ENCODE results near the gene FCER2. TPM values are rescaled to one million over a fixed set of nuclear protein-coding genes. Genes with fewer than 3 reads are reported as not detected.

FCER2 gene
- total RNA-seq, 1 donor from 2014 or later, result not detected

GRCh38 chr19:7731218-7731595, 29.3 kb upstream of the FCER2 start:
- Mint-ChIP-seq H3K27ac (no peak overlapping the region), H3K27me3 (ENCODE audit: low read depth) (peaks cover 86% of the 10 kb centered on the region), H3K4me3 (no peak overlapping the region), H3K36me3 (no peaks in the 10 kb centered on the region), H3K9me3 (no peaks in the 10 kb centered on the region), H3K4me1 (no peaks in the 10 kb centered on the region)
- DNase-seq (ENCODE audit: low spot score in 2 of 2, unreplicated experiment in 2 of 2), result no peak
- TF ChIP-seq, protein P1, sequence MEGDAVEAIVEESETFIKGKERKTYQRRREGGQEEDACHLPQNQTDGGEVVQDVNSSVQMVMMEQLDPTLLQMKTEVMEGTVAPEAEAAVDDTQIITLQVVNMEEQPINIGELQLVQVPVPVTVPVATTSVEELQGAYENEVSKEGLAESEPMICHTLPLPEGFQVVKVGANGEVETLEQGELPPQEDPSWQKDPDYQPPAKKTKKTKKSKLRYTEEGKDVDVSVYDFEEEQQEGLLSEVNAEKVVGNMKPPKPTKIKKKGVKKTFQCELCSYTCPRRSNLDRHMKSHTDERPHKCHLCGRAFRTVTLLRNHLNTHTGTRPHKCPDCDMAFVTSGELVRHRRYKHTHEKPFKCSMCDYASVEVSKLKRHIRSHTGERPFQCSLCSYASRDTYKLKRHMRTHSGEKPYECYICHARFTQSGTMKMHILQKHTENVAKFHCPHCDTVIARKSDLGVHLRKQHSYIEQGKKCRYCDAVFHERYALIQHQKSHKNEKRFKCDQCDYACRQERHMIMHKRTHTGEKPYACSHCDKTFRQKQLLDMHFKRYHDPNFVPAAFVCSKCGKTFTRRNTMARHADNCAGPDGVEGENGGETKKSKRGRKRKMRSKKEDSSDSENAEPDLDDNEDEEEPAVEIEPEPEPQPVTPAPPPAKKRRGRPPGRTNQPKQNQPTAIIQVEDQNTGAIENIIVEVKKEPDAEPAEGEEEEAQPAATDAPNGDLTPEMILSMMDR (IDR thresholded peaks at IDR 0.05; ENCODE audit: unreplicated experiment), result no peak

DNA sequence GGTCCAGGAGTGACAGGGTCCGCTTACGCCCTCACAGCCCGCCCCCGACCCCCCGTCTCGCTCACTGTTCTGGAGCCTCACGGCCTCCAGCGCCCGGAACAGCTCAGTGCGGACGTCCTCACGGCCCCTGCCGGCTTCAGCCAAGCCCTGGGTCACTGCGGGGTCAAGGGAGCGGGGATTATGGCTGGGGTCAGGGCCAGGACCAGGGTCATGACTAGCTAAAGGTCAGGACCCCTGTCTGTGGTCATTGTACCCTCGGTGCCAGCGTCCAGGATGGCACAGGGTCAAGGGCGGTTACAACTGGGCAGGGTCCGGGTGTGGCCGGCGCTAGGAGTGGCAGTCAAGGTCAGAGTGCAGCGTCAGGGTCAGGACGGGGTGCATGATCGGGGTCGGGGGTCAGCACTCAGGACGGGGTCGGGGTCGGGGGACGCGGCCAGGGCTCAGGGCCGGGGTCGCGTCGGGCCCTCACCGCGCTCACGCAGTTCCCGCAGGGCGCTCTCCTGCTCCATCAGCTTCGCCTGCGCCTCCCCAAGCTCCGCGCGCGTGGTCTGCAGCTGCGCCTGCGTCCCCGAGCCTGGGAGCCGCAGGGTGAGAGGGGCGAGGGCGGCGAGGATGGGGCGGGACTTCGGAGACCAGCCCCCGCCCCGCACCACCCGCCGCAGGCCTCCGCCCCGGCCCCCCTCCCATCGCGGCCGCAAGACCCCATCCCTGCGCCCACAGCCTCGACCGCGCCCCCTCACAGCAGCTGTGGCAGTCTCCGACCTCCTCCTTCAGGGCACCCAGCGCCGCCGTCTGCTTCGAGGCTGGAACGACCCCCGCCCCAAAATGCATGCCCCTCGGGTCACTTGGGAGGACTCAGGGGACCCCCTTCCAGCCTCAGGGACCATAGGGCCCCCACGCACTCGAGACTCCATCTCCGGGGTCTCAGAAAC, 28.6 kb upstream of the FCER2 start:
- H3K9me3 Mint-ChIP-seq, result no peaks in the 10 kb centered on the region
- no peak overlapping the region for H3K4me3 Mint-ChIP-seq
- peaks cover 86% of the 10 kb centered on the region for H3K27me3 Mint-ChIP-seq (ENCODE audit: low read depth)
- TF ChIP-seq, protein P1 (IDR thresholded peaks at IDR 0.05; ENCODE audit: unreplicated experiment), result no peak
- H3K27ac Mint-ChIP-seq, result no peak overlapping the region
- H3K36me3 Mint-ChIP-seq, result no peaks in the 10 kb centered on the region
- no peak for DNase-seq (ENCODE audit: low spot score in 2 of 2, unreplicated experiment in 2 of 2)
- H3K4me1 Mint-ChIP-seq, result no peaks in the 10 kb centered on the region

DNA sequence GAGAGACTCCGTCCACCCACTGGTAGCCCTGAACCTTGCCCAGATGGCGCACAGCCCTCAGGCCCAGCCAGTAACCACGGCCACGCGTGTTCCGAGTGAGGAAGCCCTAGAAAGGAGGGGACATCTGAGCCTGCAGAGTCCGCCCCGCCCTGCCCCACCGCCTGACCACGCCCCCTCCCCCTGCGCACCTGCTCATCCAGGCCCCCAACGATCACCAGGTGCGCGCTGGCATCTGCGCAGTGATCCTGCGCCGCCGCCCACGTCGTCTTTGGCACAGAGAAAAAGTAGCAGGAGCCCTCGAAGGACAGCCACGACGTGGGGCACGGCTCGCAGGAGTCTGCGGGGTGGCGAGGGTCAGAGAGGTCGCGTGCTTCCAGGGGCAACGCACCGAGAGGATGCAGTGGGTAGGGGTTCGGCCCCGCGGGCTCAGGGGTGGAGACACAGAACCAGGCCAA, 27.9 kb upstream of the FCER2 start:
- H3K9me3 Mint-ChIP-seq, result no peaks in the 10 kb centered on the region
- peaks cover 83% of the 10 kb centered on the region for H3K27me3 Mint-ChIP-seq (ENCODE audit: low read depth)
- TF ChIP-seq, protein P1 (IDR thresholded peaks at IDR 0.05; ENCODE audit: unreplicated experiment), result no peak

GRCh38 chr19:7729211-7729610, 27.3 kb upstream of the FCER2 start:
- H3K4me3 Mint-ChIP-seq, result no peak overlapping the region
- H3K36me3 Mint-ChIP-seq, result no peaks in the 10 kb centered on the region
- no peaks in the 10 kb centered on the region for H3K9me3 Mint-ChIP-seq
- H3K27ac Mint-ChIP-seq, result no peak overlapping the region
- no peaks in the 10 kb centered on the region for H3K4me1 Mint-ChIP-seq
- peaks cover 82% of the 10 kb centered on the region for H3K27me3 Mint-ChIP-seq (ENCODE audit: low read depth)
- DNase-seq (ENCODE audit: low spot score in 2 of 2, unreplicated experiment in 2 of 2), result no peak
- TF ChIP-seq, protein P1 (IDR thresholded peaks at IDR 0.05; ENCODE audit: unreplicated experiment), result no peak

More for the DNA sequence above, 27.9 kb upstream of the FCER2 start:
- DNase-seq (ENCODE audit: low spot score in 2 of 2, unreplicated experiment in 2 of 2), result no peak
- Mint-ChIP-seq H3K27ac (no peak overlapping the region), H3K4me1 (no peaks in the 10 kb centered on the region), H3K36me3 (no peaks in the 10 kb centered on the region), H3K4me3 (no peak overlapping the region)

DNA sequence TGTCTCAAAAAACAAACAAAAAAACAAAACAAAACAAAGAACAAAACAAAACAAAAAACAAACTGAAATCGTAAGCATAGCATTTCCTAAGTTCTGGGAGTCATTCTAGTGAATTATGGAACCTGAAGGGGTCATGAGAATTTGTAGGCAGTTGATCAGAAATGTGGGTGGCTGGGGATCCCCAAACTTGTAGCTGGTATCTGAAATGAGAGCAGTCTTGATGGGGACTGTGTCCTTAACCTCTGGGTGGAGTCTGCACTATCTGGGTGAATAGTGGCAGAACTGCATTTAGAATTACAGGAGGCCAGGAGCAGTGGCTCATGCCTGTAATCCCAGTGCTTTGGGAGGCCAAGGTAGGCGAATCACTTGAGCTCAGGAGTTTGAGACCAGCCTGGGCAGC, 23.9 kb upstream of the FCER2 start:
- Mint-ChIP-seq H3K27me3 (ENCODE audit: low read depth) (peaks cover 63% of the 10 kb centered on the region), H3K4me3 (no peak overlapping the region), H3K9me3 (no peaks in the 10 kb centered on the region), H3K36me3 (no peaks in the 10 kb centered on the region), H3K27ac (no peak overlapping the region), H3K4me1 (no peaks in the 10 kb centered on the region)
- TF ChIP-seq, protein P1 (IDR thresholded peaks at IDR 0.05; ENCODE audit: unreplicated experiment), result no peak
- no peak for DNase-seq (ENCODE audit: low spot score in 2 of 2, unreplicated experiment in 2 of 2)
